NCI-H1092 treated with DMSO at 0.1 percent for 48 hours (cell line): ENCODE data around the gene MYOG.
A peak's percentile ranks its signal among the peaks of the same experiment; 100 is the strongest.

Source experiments
- DNase-seq: peaks from one replicate; lab custom pipeline; 2025; lab: John Stamatoyannopoulos, UW

MYOG gene

DNA sequence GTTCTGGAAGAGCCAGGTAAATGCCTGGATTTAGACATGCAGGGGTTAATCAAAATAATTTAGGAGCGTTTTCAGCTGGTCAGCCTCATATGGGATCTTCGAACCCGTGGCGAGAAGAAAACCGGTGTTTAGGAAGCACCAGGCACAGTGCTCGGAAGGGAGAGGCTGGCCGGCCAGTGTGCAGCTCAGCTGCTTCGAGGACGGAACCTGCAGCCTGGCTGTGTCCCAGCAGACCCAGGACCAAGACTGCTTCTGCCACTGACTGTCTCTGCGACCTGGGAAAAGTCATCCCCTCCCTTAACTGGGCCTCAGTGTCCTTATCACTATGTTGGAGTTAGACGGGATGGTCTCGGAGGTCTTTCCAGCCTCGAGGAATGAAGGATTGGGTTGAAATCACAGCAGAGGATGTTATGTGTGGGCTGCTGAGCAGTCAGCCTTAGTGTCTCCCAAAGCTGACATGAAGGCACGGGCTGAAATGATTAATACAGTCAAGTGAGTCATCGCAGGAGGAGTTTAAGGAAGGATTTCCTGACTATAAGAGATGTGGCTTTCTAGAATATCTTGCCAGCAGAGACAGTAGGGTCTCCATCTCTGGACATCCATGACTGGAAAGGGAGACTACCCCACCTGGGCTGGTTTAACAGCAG is 38.7 kb downstream of the MYOG start:
- no peak for DNase-seq

DNA sequence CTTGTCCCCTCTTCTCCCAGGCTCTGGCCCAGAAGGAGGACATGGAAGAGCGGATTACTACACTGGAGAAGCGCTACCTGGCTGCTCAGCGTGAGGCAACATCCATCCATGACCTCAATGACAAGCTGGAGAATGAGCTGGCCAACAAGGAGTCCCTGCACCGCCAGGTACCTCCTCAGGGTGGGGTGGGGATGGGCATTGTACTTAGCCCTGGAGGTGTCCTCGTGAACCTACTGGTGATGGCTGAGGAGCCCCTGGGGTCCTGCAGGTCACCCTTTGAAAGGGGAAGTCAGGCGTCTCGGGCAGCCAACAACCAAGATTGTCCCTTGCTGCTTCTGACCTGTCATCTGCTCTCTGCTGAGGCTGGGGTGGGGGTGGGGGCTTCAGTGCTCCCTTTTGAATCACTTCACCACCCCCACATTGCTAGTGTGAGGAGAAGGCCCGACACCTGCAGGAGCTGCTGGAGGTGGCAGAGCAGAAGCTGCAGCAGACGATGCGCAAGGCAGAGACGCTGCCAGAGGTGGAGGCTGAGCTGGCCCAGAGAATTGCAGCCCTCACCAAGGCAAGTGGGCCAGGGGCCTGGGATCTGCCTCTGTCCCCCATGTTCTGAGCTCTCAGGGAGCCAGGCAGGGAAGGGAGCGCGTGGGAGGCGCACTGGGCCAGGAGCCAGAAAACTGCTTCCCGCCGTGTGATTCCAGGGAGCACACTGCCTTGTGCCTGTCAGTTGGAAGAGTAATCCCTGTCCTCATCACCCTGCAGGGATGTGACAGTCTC is 39.8 kb downstream of the MYOG start:
- no peak for DNase-seq

DNA sequence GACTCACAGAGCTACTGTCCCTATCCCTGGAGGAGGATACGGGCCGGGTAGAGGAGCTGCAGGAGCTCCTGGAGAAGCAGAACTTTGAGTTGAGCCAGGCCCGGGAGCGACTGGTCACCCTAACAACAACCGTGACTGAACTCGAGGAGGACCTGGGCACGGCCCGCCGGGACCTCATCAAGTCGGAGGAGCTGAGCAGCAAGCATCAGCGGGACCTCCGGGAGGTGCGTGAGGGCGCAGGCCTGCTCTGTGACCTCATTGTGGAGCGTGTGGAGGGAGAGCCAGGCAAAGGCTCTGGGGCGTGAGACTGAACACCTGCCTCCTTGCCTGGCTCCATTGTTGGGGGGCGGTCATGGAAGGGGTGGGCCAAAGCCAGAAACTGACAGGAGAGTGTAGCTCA is 40.5 kb downstream of the MYOG start:
- DNase-seq = no peak

DNA sequence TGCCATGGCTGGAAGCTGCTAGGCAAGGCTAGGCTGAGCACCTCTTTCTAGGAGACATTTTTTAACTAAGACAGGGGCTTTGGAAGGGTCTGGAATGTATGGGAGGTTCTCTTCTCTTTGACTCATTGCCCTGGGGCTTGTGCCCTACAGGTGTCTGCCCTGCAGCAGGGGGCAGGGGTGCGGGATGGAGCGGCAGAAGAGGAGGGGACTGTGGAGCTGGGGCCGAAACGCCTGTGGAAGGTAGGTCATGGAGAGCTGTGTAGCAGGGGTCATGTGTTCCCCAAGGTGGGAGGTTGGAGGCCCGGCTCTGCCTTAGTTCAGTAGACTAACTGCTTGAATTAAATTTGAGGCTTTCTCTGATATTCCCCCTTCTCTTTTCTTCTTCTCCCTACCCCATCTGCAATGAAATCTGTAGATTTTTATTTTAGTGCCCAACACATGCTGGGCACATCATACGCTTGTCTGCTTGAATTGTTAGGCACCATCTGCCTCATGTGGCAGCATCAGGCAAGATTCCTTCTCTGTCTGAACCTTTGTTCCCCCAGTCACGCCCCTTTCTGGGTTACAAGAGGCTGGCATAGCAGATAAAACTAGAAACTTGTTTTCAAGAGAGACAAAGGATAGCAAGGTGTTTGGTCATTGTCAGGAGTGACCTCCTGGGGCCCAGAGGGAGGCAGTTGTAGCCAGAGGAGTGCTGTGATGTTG is 41.1 kb downstream of the MYOG start:
- no peak for DNase-seq

DNA sequence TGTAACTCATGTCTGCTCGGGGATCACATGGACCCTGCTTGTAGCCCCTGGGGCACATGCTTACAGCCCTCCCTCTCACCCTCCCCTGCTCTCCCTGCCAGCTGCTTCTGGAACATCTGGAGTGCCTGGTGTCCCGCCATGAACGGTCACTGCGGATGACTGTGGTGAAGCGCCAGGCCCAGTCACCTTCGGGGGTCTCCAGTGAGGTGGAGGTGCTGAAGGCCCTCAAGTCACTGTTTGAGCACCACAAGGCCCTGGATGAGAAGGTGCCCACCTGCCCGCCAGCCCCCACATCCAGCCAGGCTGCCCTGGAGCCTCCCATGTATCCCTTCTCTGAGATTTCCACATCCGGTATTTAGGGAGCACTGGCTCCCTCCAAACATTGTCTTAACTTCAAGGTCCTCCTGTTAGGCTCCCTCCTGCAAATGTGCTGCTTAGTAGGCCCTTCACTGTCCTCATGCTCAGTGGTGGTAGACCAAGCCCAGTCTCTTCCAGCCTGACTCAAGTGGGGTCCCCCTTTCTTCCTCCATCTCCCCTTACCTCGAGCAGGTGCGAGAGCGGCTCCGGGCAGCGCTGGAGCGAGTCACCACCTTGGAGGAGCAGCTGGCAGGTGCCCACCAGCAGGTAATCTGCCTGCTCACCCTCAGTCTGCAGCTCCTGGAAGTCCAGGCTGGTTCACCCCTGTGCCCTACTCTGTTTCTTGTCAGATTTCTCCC is 41.8 kb downstream of the MYOG start:
- DNase-seq = no peak

DNA sequence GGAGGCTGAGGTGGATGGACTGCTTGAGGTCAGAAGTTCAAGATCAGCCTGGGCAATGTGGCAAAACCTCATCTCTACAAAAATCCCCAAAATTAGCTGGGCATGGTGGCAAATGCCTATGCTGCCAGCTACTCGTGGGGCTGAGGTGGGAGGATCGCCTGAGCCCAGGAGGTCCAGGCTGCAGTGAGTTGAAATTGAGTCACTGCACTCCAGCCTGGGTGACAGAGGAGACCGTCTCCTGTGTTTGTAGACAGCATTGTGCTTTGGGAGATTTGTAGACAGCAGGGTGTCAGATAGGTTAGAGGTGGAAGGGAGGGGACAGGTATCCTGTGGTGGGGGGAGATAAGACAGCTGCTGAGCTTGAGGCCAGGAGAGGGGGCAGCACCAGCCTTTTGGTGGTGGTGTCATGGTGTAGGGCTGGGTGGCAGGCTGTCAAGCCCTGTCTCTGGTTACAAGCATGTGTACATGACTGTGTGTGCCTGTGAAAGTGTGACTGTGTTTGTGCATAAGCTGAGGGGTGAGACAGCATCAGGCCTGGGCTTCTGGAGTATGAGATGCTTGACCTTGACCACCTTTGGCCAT is 44.4 kb downstream of the MYOG start:
- DNase-seq = no peak

DNA sequence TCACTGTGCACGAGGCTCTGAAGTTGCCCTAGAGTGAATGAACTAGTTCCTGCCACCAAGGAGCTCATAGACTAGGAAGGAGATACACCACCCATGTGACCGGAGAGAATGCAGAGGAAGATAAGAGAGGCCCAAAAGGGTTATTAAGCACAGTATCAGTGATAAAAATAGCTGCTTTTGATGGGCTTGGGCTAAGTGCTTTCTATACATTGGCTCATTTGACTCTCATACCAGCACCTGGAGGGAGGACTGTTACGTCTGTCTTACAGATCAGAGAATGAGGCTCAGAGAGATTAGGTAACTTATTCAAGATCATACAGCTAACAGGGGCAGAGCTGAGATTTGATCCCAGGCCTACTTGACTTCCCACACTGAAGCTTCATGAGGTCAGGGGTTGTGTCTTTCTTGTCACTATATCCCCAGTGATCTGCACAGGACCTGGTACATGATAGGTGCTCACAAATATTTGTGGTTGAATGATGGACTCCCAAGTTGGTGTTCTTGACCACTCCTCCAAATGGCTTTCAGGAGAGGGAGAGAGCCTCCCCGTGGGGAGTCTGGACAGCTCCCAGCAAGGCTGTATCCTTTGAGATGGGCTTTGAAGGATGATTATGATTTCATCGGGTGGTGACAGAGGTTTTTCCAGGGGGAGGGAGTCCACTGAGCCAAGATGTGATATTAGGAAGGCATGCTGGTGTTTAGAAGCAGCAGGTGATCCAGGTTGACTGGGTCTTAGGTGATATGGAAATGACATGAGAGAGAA is 45.1 kb downstream of the MYOG start:
- no peak for DNase-seq

DNA sequence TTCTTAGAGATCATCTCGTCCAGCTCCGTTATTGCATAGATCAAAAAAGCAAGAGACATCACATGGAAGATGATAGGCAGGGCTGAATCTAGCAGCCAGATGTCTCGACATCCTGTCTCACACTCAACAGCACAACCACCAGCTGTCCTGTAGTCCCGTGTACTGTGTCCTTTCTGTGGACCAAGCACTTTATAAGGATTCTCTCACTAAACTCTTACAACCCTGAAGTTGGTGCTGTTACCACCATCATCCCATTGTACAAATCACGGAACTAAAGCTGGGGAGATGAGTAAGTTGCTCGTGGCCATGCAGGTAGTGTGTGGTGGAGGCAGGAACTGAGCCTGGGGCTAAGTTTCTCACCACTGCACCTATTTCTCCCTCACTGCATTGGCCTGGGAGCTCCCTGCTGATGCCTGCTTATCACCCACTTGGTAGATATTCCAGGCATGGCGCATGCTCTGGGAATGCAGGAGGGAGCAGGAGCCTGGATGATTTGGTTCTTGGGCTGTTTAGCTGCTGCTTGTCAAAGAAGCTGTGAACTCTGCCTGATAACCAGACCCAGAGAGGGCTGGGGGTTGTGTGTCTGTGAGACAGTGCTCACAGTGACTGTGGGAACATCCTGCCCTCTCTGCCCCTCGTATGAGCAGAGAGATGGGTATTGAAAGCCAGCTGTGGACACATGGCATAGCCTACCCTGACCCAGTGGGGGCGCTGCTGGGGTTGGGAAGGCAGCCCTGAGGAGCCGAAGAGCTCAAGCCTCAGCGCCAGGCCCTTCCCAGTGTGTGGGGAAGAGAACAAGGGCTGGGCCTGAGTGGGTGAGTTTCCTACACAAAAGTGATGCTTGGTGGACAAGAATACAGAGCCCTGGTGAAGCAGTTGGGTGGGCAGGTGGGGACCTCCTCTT is 46.0 kb downstream of the MYOG start:
- no peak for DNase-seq

DNA sequence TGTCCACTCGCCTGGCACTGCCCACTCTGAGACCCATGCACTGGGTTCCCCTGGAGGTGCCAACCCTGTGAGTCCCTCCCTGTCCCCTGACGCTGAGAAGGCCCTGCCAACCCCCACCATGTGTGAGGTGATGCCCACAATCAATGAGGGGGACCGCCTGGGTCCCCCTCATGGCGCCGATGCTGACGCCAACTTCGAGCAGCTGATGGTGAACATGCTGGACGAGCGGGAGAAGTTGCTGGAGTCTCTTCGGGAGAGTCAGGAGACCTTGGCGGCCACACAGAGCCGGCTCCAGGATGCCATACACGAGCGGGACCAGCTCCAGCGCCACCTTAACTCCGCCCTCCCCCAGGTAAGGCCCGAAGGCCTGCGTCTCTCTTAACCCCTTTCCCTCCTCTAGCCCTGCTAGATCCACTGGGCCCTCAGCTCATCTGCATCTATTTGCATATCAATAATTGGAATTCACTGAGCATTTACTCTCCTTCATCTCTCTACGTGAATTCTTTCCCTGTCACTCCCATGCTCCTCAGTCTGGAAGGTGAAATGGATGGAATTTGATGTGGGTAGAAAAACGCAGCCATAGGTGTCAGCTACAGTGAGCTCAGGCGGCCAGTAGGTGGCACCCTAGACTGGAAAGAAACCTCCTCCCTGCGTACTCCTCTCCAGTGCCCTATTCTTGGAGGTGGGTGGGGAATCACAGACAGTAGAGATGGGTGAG is 46.8 kb downstream of the MYOG start:
- DNase-seq = peak; percentile 79

DNA sequence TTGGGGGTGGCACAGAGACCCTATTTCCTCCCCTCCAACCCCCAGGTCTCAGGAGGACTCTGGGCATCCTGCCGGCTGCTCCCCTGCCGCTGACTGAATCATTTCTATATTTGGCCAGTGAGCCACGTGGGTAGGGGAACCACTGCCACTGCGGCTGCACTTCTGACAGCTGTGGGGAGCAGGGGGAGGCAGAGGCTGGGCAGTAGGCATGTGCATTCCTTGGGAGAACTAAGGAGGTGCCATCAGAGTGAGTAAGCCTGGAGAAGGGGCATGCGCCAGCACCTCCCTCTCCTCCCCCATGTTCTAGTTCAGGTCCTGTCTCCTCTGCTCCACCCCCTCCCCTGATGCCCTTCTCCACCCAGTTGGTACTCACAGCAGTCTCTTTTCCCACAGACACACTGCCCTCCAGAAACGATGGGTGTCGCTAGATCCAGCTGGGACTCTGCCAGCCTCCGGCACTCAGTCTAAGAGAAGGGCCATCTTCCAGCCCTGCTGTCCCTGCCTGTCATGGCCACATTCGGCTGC is 47.5 kb downstream of the MYOG start:
- DNase-seq = no peak

DNA sequence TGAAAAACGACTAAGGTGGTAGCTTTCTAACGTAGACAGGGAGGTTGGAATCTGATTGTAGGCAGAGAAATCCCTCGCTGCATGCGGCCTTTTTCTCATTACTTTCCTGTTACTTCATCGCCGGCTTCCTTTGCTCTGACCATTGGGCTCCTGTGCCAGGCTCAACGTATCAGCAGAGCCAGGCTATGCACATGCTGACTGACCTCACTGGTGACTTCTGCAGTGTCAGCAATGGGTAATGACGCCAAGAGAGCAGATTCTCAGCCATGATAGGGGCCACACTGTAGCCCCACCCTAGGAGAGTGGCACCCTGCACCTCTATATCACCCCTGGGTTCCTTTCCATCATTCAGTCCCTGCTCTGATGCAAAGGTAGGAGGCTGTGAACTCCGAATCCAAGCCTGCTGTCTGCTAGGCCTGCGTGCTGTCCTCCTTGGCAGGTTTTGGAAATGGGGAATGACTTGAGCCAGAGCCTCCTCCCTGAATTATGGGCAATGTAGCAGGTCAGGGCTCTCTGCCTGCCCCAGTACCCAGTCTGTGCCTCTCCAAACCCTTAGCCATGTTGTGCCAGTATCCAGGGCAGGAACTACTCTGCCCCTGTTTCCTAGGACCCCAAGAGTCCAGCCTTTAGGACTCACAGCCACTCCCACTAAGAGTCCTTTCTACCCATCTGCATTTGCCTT is 48.2 kb downstream of the MYOG start:
- DNase-seq = no peak

DNA sequence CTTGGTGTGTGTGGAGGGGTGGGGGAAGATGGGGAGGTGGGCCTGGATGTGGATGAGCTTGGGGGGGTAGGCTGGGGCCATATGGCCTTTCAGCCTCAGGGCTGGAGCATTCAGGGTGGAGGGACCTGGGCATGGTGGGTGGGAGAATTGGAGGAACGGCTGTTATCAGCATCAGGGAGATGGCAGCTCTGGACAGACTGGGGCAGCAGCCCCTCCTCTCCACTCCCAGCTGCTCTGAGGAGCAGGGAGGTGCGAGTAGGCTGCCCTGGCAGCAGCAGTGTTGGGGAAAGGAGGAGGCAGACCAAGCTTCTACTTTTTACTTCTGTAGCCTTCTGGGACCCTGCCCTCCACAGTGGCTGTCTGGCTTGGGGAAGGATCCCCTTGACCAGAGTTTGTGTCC is 49.3 kb downstream of the MYOG start:
- no peak for DNase-seq

DNA sequence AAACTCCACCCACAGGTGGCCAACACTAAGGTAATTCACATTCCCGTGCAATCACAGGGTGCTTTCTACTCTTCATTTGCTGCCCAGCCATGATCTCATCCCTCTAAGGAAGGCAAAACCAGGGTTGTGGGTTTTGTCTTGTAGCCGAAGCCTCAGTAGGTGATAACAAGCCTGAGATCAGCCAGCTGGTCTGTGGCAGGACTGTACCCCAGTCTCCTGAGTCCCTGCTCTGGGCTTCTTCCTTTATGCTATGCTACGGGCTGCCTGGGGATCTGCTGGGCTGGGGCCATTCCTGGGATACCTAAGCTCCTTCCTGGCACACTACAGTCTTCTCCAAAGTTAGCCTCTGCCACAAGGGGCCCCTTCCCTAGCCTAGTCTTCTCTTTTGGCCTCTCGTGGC is 49.7 kb downstream of the MYOG start:
- DNase-seq = no peak

DNA sequence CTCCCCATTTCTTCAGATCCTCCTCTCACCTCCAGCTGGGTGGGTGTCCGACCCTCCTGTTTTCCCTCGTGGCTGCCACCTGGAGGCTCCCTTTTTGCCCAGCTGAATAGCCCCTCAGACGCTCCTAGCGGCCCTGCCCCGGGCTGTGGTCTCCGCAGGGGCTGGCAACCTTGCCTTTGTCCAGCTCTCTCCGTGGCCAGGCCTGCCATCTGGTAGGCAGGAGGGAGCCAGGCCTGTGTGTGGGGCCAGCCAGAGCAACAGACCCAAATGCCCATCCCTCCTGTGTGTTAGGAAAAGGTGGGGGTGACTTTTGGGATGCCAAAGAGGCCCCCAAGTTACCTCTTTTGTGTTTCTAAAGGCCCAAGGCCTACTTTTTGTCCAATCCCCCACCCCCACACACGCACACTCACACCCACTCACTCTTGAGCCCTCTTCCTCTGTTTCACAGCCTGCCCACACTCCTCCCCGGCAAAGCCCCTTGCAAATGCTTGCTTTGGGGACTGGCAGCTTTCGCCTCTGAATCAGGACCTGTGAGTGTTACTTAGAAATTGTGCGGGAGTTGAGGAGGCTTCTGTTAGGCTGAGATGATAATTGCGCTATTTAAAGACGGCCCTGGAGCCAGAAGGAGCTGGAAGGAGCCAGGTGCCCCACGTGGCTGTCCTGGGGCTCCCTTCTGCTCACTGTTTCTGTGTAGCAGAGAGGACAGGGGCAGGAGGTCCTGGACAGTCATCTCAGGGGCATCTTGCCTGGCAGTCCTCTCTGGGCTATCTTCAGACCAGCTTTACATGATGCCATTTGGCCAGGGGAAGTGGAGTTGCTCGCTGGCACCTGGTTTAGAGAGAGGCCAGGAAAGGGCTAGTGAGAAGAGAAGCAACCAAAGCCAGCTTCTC is 50.5 kb downstream of the MYOG start:
- no peak for DNase-seq

DNA sequence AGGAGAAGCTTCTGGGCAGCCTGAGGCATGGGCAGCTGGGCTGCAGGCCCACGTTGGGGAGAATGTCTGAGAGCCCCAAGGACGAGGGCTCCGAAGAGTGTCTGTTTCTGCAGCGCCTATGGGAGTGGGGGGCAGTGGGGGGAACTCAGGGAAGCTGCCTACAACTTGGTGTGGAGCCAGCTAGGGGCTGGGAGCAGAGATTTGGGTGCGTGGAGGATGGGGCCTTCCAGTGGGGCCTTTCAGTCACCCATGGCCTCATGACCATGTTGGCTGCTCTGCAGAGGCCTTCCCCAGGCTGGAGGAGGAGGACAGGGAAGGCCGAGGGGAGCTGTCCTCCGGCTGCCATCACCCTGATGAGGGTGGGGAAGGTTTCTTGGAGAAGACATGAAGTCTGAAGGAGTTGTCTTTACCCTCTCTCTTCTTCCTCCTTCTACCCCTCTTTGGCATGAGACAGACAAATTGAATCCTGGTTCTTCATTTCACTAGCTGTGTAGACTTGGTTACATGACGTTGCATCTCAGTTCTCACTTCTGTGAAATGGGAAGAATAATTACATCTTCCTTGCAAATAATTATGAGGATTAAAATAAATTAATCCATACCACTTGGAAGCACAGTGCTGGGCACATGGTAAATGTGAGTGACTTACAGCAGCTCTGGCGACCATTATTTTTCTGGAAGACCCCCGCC is 51.2 kb downstream of the MYOG start:
- DNase-seq = no peak

DNA sequence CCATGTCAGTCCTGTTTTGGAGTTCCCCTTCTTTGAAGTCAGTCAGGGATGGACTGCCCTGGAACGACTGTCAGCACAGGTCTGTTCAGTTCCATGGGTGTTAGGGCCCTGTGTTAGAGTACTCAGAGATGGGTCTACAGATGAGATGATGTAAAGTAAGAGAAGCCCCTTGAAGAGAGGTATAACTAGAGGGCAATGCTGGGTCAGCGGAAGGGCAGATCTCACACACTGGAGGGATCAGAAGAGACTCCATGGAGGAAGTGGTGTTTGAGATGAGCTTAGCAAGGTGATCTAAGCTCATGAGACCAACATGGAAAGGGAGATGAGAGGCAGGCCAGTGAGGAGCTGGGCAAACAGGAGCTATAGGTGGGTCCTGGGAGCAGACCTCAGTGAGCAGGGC is 51.9 kb downstream of the MYOG start:
- no peak for DNase-seq

DNA sequence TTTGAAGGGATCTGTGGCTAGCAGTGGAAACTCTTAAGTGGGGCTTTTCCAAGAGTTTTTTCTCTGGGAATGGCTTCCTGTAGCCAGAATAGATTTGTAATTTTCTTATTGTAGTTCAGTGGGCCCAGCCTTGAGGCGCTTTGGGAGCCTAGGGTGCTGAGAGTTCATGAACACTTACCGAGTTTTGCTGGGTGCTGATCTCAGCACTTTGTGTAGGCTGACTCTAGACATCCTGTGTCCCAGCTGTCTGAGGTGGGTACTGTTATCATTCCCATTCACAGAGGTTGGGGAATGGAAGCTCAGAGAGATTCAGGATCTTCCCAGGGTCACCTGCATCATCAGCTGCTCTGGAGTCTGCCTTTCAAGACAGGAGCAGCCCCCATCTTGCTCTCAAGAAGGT is 52.5 kb downstream of the MYOG start:
- no peak for DNase-seq
